IPS DF 4.7 (cell line): ENCODE measurements around the gene CRYBA2.

Source experiments
- DNase-seq: peaks from one replicate; pipeline ENCODE4 v3.0.0-alpha.2; 2013; ENCODE audit warnings: low spot score; ENCODE audit errors: extremely low read depth

CRYBA2 gene

GRCh38 chr2:218993345-218994315 is at the start of gene CRYBA2:
Gene CRYBA2 (minus strand): TSS chr2:218993422. CDS start chr2:218993176, 246 bp downstream.
- DNase-seq, result no peak

- DNase-seq, result no peak
Measured at GRCh38 chr2:219042750-219043149, 49.5 kb upstream of the CRYBA2 start.

GRCh38 chr2:219042157-219042556 is 48.9 kb upstream of the CRYBA2 start:
- DNase-seq, result no peak

GRCh38 chr2:219041252-219041651 is 48.0 kb upstream of the CRYBA2 start, which contains the start of gene CFAP65:
Gene CFAP65 (minus strand): TSS chr2:219041516. CDS start chr2:219039048, 2,468 bp downstream.
- DNase-seq, result no peak

- DNase-seq, result no peak
Measured at GRCh38 chr2:219038600-219038999, 45.4 kb upstream of the CRYBA2 start.

GRCh38 chr2:219037783-219038499 is 44.7 kb upstream of the CRYBA2 start:
- DNase-seq, result no peak

- DNase-seq, result no peak
Measured at GRCh38 chr2:219035942-219036341, 42.7 kb upstream of the CRYBA2 start.

GRCh38 chr2:219034823-219035222 is 41.6 kb upstream of the CRYBA2 start:
- DNase-seq, result no peak

GRCh38 chr2:219032051-219032745 is 39.0 kb upstream of the CRYBA2 start:
- DNase-seq, result no peak

GRCh38 chr2:219031005-219031738 is 38.0 kb upstream of the CRYBA2 start:
- no peak for DNase-seq

- no peak for DNase-seq
Measured at GRCh38 chr2:219030177-219030940, 37.1 kb upstream of the CRYBA2 start.

GRCh38 chr2:219029829-219030165 is 36.6 kb upstream of the CRYBA2 start:
- no peak for DNase-seq

- DNase-seq, result peak; percentile 14
Measured at GRCh38 chr2:219028996-219029828, 36.0 kb upstream of the CRYBA2 start.

- no peak for DNase-seq
Measured at GRCh38 chr2:219028141-219028540, 34.9 kb upstream of the CRYBA2 start.

- no peak for DNase-seq
Measured at GRCh38 chr2:219027511-219028055, 34.4 kb upstream of the CRYBA2 start.

GRCh38 chr2:219026946-219027345 is 33.7 kb upstream of the CRYBA2 start:
- no peak for DNase-seq

- DNase-seq, result no peak
Measured at GRCh38 chr2:219025637-219026585, 32.7 kb upstream of the CRYBA2 start.

- no peak for DNase-seq
Measured at GRCh38 chr2:219024059-219024458, 30.8 kb upstream of the CRYBA2 start.
